ENCODE measurements around the gene C1orf185. TPM values are rescaled to one million over a fixed set of nuclear protein-coding genes. Genes with fewer than 3 reads are reported as not detected.

Gene C1orf185
- total and polyA plus RNA-seq, 9 of the 15 experiments (the other 6 are each of a cell fraction or from before 2014, with no cell fraction given): not detected

DNA sequence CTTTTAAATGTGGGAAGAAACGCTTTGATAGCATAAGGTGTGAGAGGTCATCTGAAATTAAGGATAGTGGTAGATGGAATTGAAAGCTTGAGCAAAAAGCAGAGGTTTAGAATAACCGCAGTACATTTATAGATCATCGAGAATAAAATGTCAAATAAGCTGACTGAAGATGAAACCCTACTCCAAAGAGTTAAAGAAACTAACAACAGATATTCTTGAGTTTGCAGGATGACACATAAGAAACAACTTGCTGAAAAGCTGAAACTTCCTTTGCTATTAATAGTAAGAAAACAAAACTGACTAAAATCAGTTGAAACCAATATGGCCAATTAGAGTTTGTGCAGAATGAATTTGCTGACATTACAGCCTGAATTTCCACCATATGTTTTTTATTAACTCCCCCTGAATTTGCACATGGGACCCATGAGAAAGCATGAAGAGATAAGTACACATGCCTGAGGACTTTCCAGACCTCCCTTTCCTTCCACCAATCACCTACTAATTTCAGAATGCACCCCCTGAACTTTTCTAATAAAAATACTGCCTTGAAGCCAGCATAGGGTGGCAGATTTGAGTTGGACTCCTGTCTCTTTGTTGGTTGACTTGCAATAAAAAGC lies 1.7 kb upstream of the C1orf185 start:
- ATAC-seq (no peak), FAIRE-seq (no peak), DNase-seq (ENCODE audit: extremely low read depth in 1 of 4, low spot score in 3 of 4) (no peak)
- Histone ChIP-seq H3K9me3 (replicated peaks; ENCODE audit: control insufficient read depth, insufficient read depth, low read depth, low read length) (no peaks in the 10 kb centered on the region), H3K79me2 (ENCODE audit: control insufficient read depth, insufficient read depth, low read length) (no peaks in the 10 kb centered on the region), H3K4me3 (no peak overlapping the region), H3K9ac (ENCODE audit: insufficient read depth in 1 of 2, low read depth in 2 of 2, low read length in 2 of 2) (no peak overlapping the region), H3K9me1 (ENCODE audit: control insufficient read depth, insufficient read depth, low read length) (no peaks in the 10 kb centered on the region), H4K20me1 (replicated peaks; ENCODE audit: control insufficient read depth, insufficient read depth, low read length) (no peaks in the 10 kb centered on the region), H3K27me3 (ENCODE audit: control insufficient read depth in 2 of 2, insufficient read depth in 2 of 2, low read length in 2 of 2) (peaks cover 0 to 2% of the 10 kb centered on the region in 2 experiments; a peak in 1 of 5 replicates), H3K4me1 (replicated peaks in 1 of 2; ENCODE audit: control insufficient read depth in 2 of 2, insufficient read depth in 2 of 2, low read length in 2 of 2) (no peaks in the 10 kb centered on the region), H3K27ac (ENCODE audit: extremely low read depth, low read depth, low read length) (no peak overlapping the region), H2AFZ (ENCODE audit: low read depth, low read length) (no peak overlapping the region), H3K36me3 (ENCODE audit: control insufficient read depth, insufficient read depth, low read length) (no peaks in the 10 kb centered on the region), H3K4me2 (ENCODE audit: insufficient read depth, low read length) (no peak overlapping the region)
- POLR2A ChIA-PET: no interaction called here
- no TSS peak for BruUV-seq (replicated peaks)
- in situ Hi-C loops (cut with MboI): no loop called here
- TF ChIP-seq TGIF2 (CRISPR knock-in tag; IDR thresholded peaks at IDR 0.05) (no peak), MTF1 (CRISPR knock-in tag; IDR thresholded peaks at IDR 0.05; ENCODE audit: borderline replicate concordance) (no peak), MYNN (IDR thresholded peaks at IDR 0.05) (no peak), MYNN (CRISPR knock-in tag; IDR thresholded peaks at IDR 0.05) (no peak), HNRNPUL1 (IDR thresholded peaks at IDR 0.05; ENCODE audit: low read length) (no peak), FIP1L1 (IDR thresholded peaks at IDR 0.05; ENCODE audit: low read depth, low read length, poor library complexity, severe bottlenecking) (no peak), HDGF (IDR thresholded peaks at IDR 0.05) (no peak), SRSF7 (optimal IDR thresholded peaks at IDR 0.05; ENCODE audit: low read depth, low read length) (no peak), EP400 (IDR thresholded peaks at IDR 0.05) (no peak), ELF2 (CRISPR knock-in tag; IDR thresholded peaks at IDR 0.05) (no peak)
- TF ChIP-seq, protein P1, sequence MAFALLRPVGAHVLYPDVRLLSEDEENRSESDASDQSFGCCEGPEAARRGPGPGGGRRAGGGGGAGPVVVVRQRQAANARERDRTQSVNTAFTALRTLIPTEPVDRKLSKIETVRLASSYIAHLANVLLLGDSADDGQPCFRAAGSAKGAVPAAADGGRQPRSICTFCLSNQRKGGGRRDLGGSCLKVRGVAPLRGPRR (CRISPR knock-in tag; IDR thresholded peaks at IDR 0.05): no peak
- TF ChIP-seq, protein P2, sequence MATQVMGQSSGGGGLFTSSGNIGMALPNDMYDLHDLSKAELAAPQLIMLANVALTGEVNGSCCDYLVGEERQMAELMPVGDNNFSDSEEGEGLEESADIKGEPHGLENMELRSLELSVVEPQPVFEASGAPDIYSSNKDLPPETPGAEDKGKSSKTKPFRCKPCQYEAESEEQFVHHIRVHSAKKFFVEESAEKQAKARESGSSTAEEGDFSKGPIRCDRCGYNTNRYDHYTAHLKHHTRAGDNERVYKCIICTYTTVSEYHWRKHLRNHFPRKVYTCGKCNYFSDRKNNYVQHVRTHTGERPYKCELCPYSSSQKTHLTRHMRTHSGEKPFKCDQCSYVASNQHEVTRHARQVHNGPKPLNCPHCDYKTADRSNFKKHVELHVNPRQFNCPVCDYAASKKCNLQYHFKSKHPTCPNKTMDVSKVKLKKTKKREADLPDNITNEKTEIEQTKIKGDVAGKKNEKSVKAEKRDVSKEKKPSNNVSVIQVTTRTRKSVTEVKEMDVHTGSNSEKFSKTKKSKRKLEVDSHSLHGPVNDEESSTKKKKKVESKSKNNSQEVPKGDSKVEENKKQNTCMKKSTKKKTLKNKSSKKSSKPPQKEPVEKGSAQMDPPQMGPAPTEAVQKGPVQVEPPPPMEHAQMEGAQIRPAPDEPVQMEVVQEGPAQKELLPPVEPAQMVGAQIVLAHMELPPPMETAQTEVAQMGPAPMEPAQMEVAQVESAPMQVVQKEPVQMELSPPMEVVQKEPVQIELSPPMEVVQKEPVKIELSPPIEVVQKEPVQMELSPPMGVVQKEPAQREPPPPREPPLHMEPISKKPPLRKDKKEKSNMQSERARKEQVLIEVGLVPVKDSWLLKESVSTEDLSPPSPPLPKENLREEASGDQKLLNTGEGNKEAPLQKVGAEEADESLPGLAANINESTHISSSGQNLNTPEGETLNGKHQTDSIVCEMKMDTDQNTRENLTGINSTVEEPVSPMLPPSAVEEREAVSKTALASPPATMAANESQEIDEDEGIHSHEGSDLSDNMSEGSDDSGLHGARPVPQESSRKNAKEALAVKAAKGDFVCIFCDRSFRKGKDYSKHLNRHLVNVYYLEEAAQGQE (IDR thresholded peaks at IDR 0.05; ENCODE audit: borderline replicate concordance): no peak
- TF ChIP-seq, protein P2 (CRISPR knock-in tag; IDR thresholded peaks at IDR 0.05; ENCODE audit: low read depth): no peak
- CTCF ChIA-PET (ENCODE audit: low intra/inter-chr PET ratio): no interaction called here
- WGBS (ENCODE audit: insufficient coverage, low coverage, missing lambda C conversion rate): 11% methylated on average over 3 of the region's 3 CpGs
- intact Hi-C loops (cut with micrococcal nuclease): no loop called here

All from K562 (cell line).